SH-SY5Y (cell line): ENCODE data around the gene MDM4.

Source experiments
- GATA2 ChIP-seq: IDR thresholded peaks from 2 replicates; pipeline ENCODE4 v1.6.1; 2011; ENCODE audit warnings: mild to moderate bottlenecking, low read depth, low read length
- GATA3 ChIP-seq: IDR thresholded peaks from 2 replicates; pipeline ENCODE4 v1.6.1; 2011; ENCODE audit warnings: low read depth, mild to moderate bottlenecking, low read length, moderate library complexity

The MDM4 gene

DNA sequence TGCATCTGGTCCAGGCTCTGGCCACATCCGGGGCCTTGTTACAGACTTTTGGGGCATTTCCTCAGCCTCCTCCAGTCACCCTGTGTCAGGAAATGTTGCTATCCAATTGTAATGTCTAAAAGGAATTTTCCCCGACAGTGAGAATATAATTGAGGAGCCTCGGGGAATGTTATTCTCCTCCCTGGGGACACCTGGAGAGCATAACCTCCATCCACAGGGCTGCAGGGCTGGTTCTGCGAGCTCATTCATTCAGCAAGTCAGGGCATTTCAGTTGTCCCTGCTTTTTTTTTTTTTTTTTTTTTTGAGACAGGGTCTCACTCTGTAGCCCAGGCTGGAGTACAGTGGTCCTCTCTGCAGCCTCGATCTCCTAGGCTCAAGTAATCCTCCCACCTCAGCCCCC lies 72.6 kb downstream of the MDM4 start:
- no peak for TF ChIP-seq GATA2
- TF ChIP-seq GATA3, result no peak

DNA sequence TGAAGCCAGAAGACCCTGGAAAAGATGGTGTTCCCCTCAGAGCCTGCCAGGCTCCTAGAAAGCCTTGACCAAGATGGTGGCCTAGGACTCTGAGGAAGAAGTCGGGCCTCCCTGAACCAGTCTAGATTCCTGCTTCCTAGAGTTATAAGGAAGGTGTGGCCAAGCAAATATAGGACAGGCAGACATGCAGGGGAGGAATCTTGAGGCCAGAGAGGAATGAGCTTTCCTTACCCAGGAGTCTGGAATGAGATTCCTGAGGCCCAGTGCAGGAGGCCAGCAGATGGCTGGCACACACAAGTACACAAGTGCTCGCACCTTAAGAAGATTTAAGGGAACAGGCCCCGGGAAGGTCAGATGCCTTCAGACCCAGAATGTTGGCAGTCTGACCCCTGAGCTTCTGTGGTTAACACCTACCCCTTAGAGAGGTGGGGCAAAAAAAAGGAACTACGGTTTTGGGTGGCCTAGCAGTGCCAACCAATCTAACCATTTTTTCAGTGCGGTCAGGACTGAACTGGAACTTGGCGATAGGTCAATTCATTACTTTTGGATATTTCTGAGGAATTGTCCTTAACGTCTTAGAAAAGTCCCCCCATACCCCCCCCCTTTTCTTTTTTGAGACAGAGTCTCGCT lies 73.3 kb downstream of the MDM4 start:
- TF ChIP-seq GATA3, result no peak

DNA sequence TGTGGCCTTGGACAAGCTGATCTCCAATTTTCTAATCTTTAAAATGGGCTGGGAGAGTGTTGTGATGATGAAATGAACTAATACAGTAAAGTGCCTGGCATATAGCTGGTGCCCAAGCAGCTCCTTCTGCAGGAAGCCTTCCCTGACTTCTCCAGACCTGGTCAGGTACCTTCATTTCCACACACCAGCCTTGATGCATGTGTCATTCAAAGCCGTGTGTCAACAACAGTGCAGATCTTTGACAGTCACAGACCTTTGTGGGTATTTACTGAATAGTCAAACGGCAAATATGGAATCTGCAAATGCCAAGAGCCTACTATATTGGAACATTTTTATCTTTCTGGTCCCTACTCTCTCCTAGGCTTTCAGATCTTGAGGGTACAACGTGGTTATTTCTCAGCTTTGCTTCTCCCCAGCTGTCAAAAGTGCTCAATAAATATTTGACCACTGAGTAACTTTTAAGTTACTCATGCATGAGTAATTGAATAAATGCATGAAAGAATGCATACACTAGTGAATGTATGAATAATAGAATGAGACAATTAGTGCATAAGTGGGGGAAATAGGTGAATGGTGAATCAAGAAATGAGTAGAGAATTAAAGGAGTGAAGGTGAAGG lies 75.4 kb downstream of the MDM4 start:
- no peak for TF ChIP-seq GATA3
- TF ChIP-seq GATA2, result no peak

DNA sequence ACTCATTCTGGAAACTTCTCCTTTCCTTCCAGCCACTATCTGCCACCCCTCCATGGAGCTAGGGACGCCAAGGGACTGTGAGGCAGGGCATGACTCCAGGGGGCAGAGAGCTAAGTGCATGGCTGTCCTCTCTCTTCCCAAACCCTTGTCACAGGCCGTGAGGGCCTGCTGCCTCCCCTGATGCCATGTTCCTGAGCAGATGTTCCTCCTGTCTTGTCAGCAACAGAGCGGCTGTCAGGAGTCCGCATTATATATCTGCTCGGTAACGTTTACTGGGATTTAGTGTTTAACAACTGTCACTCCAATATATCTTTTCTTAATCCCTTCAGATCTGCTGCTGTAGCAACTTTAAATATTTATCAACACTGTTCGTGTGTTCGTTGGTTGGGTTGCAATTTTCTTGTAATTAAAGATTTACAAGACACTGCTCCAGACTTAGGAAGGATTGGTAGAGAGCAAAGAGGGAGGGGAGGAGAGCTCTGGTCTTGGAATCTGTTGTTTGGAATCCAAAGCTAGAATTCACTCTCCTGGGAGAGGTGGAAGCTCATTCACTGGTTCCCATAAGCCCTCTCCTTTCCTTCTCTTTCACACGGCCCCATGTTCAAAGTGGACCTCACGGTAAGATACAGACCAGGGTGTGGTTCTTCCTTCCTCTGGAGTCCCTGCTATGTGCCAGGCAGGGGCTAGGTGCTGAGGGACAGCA lies 76.2 kb downstream of the MDM4 start:
- TF ChIP-seq GATA3 (no peak), GATA2 (no peak)

DNA sequence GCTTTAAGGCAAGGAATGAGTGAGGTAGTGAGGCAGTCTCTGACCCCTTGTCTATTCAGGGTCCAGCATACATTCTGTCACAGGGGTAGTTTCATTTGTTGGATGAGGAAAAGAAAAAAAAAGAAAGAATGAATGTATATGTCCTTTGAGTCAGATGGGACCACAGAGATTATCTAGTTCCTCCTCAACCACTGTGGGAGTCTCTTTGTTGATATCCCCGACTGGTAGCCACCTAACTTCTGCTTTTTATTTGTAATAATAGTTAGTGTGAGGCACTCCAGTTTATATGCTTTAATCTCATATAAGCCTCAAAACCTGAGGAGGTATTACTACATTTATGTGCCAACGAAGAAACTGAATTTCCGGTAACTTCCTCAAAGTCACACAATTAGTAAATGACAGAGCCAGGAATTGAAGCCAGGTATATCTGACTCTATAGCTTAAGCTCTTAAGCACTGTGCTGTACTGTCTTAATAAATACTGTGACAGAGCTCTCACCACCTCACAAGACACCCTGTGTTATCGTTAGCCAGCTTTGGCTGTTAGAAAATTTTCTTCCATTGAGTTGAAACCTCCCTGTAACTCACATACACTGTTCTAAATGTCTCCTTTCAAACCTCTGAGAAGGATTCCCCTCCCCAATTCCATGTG lies 82.2 kb downstream of the MDM4 start:
- TF ChIP-seq GATA2, result no peak
- no peak for TF ChIP-seq GATA3

DNA sequence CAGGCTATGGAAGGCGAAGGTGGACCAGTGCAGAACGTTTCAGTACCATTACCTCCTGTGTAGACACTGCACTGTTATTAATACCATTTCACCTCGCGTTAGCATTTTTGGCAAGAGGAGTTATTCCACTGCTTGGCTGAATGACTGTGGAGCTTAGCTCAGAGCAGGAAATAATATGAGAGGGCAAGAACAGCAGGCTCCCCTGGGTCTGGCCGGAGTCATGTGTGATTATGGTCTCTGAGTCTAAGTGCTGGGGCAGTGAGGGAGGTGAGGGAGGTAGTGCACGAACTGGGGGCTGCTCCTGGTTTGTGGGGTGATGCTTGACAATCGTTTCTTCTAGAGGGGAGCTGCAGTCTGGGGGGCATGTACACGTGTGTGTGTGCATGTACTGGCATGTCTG lies 82.9 kb downstream of the MDM4 start:
- TF ChIP-seq GATA3 (no peak), GATA2 (no peak)

DNA sequence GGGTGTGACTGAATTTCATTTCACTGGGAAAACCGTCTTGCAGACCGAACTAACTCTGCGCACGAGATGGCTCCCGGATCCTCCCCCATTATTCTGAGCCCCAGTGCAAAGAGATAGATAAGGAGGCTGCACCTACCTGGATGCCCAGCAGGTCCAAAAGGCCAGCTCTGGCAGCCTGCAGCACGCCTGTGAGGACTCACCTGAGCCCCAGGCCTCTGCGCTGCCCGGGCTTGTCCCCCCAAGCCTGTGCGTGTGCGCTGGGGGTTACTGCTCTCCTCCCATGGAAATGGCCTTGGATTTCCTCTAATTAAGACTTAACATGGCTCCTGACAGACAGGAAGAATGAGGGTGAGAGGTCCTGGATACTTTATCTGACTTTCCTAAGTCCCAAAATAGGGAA lies 83.4 kb downstream of the MDM4 start:
- TF ChIP-seq GATA2, result no peak
- TF ChIP-seq GATA3, result no peak

DNA sequence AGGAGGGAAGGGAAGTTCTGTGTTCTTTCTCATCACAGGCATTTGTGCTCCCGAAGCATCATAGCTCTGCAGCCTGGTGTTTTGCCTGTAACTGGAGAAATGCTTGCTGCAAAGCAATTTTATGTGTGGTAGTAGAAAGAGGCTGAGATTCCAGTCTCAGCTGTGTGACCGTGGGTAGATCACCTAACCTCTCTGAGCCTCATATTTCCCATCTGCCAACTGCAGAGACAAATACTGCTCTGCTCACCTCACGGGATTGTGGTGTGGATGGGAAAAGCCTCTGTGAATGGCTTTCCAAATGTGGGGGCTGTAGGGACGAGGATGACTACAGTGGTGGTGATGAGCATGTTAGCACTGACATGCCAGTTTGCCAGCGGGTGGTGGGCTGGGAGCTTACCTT lies 84.0 kb downstream of the MDM4 start:
- TF ChIP-seq GATA2 (no peak), GATA3 (no peak)

DNA sequence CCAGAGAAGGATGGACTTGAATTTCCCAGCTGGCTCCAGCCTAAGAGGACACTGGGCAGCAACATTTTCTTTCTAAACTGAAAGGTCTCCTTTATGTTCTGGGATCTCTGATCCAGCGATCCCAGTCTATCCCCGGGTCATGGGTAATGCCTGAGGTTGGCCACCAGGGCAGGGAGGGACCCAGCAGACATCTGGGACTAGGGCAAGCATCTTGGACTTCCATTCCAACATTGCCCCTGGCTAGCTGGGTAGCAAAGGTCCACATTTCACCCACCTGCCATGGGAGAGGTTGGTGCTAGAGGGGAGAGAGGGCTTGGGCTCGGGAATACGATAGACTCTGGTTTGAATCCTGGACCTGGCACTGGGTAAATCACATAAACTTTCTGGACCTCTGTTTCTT lies 84.8 kb downstream of the MDM4 start:
- TF ChIP-seq GATA2 (no peak), GATA3 (no peak)

DNA sequence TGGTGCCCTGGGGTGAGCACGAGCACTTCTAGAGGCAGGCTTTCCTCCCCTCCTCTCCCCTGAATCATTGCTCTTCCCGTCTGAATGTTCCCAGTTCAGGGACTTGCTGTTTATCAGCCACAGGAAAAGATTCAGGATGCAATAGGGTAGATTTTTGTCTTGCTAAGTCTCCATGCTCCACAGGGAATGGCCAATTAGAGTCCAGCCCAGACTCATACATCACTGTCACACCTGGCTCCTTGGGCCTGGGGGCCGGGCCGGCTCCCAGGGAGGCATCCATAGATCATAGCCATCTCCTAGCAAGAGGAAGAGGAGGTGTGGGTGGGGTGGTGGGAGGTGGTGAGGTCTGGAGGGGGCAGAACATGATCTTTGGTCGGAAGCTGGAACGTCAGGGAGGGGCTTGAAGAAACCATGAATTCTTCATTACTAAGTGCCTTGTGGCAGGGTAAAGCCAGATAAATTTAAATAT lies 85.9 kb downstream of the MDM4 start:
- no peak for TF ChIP-seq GATA3
- TF ChIP-seq GATA2, result no peak

DNA sequence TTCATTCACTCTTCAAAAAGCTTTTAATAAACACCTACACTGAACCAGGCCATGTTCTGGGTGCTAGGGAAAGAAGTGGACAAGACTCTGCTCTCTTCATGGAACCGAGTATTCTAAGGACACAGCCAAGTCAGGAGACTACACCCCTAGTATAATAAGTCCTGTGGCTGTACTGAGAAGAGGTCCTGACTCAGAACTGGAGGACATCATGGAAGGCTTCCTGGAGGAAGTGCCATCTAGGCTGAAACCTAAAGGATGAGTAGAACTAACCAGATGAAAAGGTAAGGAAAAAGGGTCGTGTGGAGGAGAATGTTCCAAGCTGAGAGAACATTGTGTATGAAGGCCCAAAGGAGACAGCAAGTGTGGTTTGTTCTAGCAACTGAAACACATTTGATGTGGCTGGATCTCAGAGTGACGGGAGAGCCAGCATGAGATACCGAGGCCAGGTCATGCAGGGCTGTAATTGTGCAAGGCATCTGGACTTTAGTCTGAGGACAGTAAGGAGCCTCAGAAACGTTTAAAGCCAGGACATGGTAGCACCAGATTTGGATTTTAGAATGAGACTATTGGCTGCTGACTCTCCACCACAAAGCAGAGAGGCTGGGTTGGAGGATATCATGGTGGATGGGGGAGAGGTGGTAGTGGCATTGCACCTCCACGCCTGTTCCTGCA lies 86.8 kb downstream of the MDM4 start:
- TF ChIP-seq GATA2 (no peak), GATA3 (no peak)

DNA sequence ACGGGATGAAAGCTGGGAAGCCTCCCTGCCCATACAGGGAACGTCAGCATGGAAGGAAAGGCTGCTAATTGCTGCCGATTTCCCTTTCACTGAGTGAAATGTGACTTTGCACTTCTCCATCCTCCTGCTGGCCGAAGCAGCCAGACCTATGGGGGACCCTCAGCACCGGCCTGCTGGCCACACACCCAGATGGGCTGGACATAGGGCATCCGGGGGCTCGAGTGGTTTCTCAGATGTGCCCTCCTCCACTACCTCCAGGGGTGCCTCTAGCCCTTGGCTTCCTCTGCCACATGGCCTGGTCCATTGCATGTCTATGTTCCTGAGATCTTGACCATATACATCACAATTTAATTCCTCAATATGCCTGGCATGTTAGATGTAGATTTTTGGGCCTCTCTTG lies 89.6 kb downstream of the MDM4 start:
- TF ChIP-seq GATA3, result no peak
- TF ChIP-seq GATA2, result no peak
